ENCODE results near the gene BRPF1. TPM values are rescaled to one million over a fixed set of nuclear protein-coding genes. Genes with fewer than 3 reads are reported as not detected.

Gene BRPF1
- total RNA-seq, 1 experiment from 2014 or later = 23.6 TPM

GRCh38 chr3:9748031-9748430 lies 16.5 kb downstream of the BRPF1 start:
- DNase-seq (ENCODE audit: low read depth, low spot score) (no peak), ATAC-seq (no peak)
- BruUV-seq (replicated peaks) = no TSS peak
- H3K4me3 ChIP-seq (replicated peaks in 1 of 2; ENCODE audit: low read depth in 1 of 2, low read length in 2 of 2) = no peak overlapping the region
- H4K20me1 ChIP-seq (ENCODE audit: insufficient read depth) = no peaks in the 10 kb centered on the region
- POLR2A ChIA-PET = no interaction called here
- no peak overlapping the region for H2AFZ ChIP-seq (ENCODE audit: low read depth, low read length, poor library complexity, severe bottlenecking)
- no peaks in the 10 kb centered on the region for H3K27me3 ChIP-seq (ENCODE audit: insufficient read depth, low read length)
- H3K79me2 ChIP-seq (ENCODE audit: insufficient read depth, low read length) = peaks cover 8% of the 10 kb centered on the region
- RAD21 ChIA-PET (ENCODE audit: low non-redundant PET in 1 of 2, low total read pairs in 2 of 2, uncharacterized antibody in 2 of 2, unreplicated experiment in 2 of 2) = no interaction called here
- peaks cover 42 to 58% of the 10 kb centered on the region in 2 experiments for H3K36me3 ChIP-seq (ENCODE audit: control insufficient read depth in 1 of 2, insufficient read depth in 2 of 2, low read length in 2 of 2)
- no peak for TF ChIP-seq POLR2A (IDR thresholded peaks at IDR 0.05; ENCODE audit: borderline replicate concordance, extremely low read depth, insufficient read depth, insufficient read length)
- no peak for TF ChIP-seq JUND (IDR thresholded peaks at IDR 0.05)
- TF ChIP-seq SIN3A (IDR thresholded peaks at IDR 0.05; ENCODE audit: low read depth) = no peak
- TF ChIP-seq EZH2 (IDR thresholded peaks at IDR 0.05) = no peak
- TF ChIP-seq ELF1 (IDR thresholded peaks at IDR 0.05; ENCODE audit: borderline replicate concordance, low read depth) = no peak
- no peak for TF ChIP-seq TCF7L2 (IDR thresholded peaks at IDR 0.05; ENCODE audit: borderline replicate concordance, extremely low read depth, insufficient read depth, insufficient read length)
- TF ChIP-seq EGR1 (IDR thresholded peaks at IDR 0.05; ENCODE audit: low read depth) = no peak
- TF ChIP-seq FOSL1 (IDR thresholded peaks at IDR 0.05; ENCODE audit: low read depth) = no peak
- no peak for TF ChIP-seq ZBTB33 (IDR thresholded peaks at IDR 0.05; ENCODE audit: extremely low read depth, insufficient replicate concordance, low read length)
- TF ChIP-seq ZNF274 (IDR thresholded peaks at IDR 0.05; ENCODE audit: low read depth, low read length) = no peak
- no peak for TF ChIP-seq SRF (IDR thresholded peaks at IDR 0.05; ENCODE audit: low read depth)
- no peak for TF ChIP-seq CEBPB (IDR thresholded peaks at IDR 0.05; ENCODE audit: low read depth)
- H3K9ac ChIP-seq (ENCODE audit: low read length) = no peak overlapping the region
- peaks cover 8 to 18% of the 10 kb centered on the region in 2 experiments for H3K4me1 ChIP-seq (ENCODE audit: control insufficient read depth in 1 of 2, insufficient read depth in 2 of 2, low read length in 2 of 2)
- no peaks in the 10 kb centered on the region for H3K9me3 ChIP-seq (ENCODE audit: control insufficient read depth in 1 of 2, insufficient read depth in 1 of 2, low read depth in 1 of 2, low read length in 2 of 2)
- H3K27ac ChIP-seq (ENCODE audit: low read depth, low read length) = no peak overlapping the region
- intact Hi-C loops (cut with micrococcal nuclease) = no loop called here
- H3K9me2 ChIP-seq (ENCODE audit: insufficient read depth) = no peaks in the 10 kb centered on the region
- H3K4me2 ChIP-seq (ENCODE audit: low read length) = no peak overlapping the region
- CTCF ChIA-PET = no interaction called here
